ENCODE measurements around the gene STOX2.

Gene STOX2

DNA sequence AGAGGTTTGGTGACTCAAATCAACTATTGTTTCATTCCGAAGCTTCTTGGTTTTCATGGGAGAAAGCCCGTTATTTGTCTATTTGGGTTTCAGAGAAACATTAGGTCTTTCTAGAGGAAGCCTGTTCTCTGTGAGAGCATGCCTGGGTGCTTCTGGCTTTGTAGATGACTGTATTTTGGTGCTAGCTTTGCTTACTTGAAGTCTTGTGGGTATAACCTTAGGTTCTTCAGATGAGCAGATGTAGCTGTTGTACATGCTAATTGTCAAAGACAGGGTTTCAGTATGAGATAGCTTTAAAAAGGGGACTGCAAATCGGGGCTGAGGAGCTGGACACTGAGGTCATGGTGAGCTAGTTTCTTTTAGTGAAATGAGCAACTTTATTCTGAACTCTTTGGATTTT is 7.9 kb upstream of the STOX2 start:
- DNase-seq (ENCODE audit: low spot score), result no peak

DNA sequence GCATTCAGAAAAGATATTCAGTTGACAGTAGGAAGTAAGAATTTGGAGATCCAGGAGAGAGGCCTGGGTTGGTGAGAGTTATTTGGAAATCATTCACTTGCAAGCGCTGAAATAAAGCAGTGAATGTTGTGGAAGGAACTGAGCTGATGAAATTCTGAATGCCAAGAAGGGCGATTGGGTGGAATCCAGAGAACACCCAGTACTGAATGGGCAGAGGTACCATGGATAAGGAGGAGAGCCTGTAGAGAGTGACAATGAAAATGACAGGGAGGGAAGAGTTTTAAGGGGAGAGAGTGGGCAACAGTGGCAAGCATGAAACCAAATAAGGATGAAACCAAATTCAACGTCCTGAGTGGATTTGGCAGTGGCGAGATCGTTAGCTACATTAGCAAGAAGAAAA is 6.7 kb upstream of the STOX2 start:
- DNase-seq (ENCODE audit: low spot score), result no peak

DNA sequence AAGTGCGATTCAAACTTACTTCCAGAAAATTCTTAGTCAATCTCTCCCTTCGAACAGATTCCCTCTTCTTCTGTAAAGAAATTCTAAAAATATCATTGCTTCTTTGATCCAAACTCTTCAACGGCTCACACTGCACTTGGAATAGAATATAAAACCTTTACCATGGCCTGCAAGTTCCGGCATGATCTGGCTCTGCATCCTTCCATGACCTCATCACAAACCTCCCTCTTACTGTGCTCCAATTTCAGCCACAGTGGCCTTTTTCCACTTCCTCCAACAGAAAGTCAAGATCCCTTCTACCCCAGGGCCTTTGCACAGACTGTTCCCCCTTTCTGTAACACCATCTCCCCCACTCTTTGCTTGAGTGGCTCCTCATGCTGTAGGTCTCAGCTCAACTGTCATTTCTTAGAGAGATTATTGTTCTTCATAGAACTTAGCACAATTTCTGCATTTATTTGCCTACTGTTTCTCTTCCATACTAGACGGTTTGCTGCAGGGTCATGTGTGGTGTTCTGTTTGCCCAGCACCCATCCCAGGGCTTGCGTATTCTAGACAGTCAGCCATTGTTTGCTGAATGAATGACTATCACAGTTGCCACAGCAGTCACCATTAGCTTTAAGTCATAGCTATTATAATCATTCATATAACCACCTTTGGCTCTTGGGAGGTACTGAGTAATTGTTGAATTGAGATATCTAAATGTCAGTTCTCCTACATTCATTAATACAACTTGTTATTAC is 1.9 kb upstream of the STOX2 start:
- DNase-seq (ENCODE audit: low spot score), result no peak

DNA sequence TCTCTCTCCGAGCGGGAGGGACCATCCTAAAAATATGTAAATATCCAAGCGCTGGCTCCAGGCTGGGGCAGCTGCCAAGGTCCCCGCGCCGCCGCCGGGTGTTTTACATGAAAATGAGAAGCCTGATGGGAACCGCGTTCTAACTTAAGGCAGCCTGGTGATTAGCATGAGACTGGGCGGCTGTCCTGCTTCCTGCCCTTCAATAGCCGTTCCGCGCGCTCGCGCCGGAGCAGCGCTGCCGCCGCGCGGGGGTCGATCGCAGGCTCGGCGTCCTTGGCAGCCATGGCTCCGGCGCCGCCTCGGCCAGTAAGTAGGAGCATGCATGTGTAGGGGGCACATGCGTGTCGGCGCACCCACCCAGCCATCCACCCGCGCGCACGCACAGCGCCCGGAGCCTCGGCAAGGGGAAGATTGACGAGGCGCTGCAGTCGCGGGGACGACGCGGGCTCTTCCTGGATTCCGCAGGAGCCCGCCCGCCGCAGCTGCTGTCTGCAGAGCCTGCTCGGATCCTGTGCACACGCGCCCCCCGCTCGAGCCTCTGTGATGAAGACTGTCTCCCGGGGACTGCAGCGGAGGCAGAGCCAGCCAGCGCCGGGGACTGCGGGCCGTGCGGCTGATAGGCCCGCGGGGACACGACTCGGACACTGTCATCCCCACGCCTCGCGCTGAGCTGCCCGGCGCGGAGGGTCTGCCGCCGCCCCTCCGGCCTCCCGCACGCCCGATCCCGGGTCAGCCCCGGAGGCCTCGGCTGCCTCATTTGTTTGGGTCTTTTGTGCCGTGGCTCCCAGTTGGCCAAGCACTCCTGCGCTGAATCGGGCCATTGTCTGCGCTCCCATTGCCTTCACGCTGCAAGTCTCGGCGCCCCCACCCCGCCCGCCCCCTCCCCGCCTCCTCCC is 734 bp downstream of the STOX2 start:
- DNase-seq (ENCODE audit: low spot score), result peak; percentile 51

DNA sequence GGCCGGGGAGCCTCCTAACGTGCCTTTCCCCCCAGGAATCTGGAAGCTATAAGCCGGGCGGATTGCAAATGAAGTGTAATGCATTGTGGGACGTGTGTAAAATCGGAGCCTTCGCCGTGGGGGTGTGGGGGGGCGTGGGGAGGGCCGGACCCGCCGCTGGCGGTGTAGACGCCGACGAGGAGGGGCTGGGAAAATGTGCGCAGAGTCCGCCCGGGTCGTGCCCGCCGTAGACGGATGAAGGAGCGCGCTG is 1.3 kb downstream of the STOX2 start:
- no peak for DNase-seq (ENCODE audit: low spot score)

DNA sequence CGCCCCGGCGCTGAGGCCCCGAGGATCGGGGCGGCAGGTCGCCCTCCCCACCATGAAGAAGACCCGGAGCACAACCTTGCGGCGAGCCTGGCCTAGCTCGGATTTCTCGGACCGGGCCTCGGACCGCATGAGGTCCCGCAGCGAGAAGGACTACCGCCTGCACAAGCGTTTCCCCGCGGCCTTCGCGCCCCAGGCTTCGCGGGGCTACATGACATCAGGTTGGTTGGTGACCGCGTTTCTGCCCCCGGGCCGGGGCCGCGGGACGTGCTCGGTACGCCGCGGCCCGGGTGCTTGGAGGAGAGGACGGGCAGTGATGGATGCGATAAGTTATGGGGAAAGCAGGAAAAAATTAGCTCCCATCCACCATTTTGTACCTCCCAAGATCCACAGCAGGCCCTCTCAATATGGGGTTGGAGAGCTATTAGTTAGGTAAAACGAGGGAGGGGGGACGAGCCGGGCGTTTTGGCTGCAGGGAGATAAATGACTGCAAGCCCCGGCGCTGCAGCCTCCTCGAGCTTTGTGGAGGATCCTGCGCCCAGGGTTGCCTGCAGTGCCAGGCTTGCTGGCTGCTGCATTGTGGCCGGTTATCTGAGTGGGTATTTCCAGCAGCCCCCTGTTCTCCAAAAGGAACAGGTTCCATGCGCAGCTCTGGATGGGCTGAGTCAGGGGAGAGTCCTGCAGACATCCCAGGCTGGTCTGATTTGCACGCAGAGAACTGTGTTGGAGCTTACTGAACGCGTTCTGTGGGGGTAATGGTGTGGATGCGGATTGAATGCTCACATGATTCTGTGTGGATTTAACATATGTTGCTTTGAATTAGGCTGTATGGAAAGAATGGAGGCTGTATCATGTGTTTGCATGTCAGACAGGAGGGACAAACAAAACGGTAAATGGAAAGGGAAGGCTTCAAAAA is 1.9 kb downstream of the STOX2 start:
- DNase-seq (ENCODE audit: low spot score), result peak; percentile 64

DNA sequence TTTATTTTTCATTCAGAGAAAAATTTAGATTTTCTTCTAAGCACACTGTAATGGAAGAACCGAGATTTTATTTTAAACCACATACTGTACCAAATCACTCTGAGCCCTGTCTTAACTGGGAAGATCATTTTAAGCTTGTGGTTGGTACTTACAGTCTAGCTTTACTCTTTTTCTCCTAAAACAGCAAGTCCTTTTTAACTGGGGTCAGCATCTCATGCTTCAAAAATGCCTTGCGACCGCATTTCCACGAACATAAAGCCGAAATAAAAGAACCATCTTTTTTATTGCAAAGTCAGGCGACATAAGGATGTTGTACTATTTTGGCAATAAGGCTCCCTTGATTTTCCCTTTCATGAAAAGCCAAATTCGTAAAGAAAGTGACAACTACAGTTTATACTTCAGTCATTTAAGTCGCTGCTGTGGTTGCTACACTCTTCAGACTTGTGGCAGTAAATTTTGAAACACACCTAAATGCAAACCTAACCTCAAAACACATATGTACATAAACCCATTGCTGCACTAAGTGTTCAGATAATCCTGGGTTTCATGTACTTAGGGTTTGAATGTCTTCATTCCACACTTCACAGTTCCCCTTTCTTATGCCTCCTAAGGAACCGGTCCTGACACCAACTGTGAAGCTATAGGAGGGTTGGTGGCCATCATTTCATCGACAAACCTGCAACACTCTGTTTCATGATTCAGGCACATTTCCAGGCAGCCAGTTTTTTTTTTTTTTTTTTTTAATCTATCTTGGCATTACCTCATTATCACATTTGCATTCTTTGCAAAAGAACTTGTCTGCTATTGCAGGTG is 3.0 kb downstream of the STOX2 start:
- DNase-seq (ENCODE audit: low spot score), result peak; percentile 29

DNA sequence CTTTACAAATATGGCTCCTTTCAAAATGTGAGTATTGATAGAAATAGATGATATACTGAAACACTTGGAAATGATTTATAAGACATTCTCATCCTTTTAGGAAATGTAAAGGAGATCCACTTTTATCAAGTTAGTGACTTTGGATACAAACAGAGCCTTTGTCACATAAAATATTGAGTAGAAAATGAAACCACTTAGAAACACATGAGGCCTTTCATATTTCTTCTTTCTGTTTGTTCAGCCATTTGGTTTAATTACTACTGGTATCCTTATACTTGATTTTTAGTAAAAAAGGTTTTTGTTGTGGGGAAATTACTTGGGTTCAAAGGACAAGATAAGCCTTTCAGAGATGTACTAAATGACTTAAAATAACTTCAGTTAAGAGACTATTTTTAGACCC is 4.1 kb downstream of the STOX2 start:
- no peak for DNase-seq (ENCODE audit: low spot score)

DNA sequence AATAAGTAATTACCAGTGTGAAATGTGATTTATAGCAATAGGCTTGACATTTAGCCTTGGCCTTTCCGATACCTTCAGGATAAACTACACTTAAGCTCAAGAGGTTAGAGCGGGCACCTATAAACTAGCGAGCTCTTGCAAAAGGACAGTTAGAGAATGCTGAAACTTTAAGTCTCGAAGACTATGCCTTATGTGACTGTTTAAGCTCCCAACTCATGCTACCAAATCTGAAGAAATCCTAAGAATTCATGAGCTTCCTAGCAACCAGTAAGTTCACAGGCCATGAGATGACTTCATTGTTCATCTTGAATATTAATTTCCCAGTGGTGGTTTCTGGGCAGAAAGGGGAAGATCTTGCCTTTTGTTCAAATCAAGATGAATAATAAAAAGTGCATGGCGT is 4.7 kb downstream of the STOX2 start:
- DNase-seq (ENCODE audit: low spot score), result no peak

DNA sequence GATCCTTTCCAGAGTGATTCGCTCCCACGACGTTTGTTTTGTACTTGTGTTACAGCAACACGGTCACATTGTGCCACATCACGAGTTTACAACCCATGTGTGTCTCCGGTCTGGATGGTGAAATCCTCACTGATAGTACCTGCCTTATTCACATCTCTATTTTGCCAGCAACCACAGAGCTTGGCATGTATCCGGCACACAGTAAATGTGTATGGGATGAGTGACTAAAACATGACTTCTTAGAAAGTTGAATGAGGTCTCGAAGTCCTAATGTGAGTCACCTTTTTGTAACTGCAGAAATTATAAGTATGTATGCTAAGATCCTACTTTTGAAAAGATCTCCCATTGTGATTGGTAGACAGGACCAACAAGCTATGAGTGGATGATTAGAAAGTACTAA is 7.5 kb downstream of the STOX2 start:
- DNase-seq (ENCODE audit: low spot score), result no peak

DNA sequence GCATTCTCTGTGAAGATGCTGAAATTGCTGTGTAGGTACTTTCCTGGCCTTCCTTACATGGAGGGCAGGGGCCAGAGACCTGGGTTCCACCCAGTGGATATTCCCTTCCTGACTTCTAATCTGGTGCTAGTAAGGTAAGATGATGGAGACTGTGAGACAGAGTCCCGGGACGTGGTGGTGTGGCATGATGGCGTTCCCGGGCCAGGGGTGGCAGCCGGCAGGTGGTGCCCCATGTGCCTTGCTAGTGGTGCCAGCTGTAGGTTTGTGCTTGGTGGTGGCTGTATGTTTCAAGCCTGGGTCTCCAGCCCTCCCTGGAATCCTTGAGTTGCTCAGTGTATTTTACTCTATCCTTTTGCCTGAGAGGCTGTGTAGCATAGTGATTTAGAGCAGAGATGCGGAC is 10.9 kb downstream of the STOX2 start:
- DNase-seq (ENCODE audit: low spot score), result no peak

DNA sequence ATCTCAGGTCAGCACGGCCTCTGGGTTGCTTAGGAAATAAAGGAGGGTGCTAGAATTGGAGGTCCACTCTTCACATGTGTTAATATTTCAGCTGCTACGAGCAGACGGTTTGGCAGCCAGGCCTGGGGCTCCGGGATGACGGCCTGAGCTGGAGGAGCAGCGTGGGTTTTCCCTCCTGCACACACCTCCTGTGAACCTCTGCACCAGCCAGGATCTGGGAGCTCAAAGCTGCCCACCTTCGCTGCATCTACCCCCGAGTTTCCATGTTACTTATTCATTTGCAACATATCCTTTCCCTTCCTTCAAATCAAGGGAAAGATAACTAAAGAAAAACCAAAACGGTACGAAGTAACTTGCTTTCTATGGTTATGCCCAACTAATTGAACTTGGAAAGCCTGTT is 13.6 kb downstream of the STOX2 start:
- no peak for DNase-seq (ENCODE audit: low spot score)

DNA sequence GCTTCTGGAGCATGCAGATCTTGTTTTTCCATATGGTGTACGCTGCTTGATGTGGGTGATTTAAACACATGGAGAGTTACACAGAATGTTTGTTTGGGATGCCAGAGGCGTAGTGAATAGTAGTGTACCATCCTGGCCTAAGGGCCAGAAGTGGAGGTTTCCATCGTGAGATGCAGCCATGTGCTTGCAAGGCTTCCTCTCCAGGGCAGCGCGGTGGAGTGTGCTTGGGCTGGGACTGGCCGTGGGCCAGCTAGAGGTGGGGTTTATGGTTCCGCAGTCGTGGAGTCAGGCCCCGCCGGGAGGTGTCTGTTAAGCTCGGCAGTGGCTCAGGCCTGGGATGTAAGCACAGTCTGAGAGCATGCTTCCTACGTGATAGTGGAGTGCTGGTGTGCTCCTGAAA is 14.0 kb downstream of the STOX2 start:
- DNase-seq (ENCODE audit: low spot score), result no peak

DNA sequence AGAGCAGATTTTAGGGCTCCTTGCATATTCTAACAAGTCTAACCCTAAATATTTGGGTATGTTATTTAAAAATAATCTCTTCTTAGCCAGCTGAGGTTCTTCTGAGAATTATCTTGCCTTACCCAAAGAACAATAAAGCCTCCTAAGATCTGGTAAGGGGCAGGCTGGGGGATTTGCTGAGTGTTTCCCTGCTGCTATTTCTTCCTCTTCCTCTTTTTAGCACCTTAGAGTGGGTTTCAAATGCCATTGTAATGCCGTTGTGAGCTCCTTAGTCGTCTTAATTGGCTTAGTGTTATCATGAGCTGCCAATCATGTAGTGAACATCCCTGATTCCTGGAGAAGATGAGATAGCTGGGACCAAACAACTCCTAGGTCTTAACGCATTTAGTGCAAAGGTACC is 15.4 kb downstream of the STOX2 start:
- no peak for DNase-seq (ENCODE audit: low spot score)

DNA sequence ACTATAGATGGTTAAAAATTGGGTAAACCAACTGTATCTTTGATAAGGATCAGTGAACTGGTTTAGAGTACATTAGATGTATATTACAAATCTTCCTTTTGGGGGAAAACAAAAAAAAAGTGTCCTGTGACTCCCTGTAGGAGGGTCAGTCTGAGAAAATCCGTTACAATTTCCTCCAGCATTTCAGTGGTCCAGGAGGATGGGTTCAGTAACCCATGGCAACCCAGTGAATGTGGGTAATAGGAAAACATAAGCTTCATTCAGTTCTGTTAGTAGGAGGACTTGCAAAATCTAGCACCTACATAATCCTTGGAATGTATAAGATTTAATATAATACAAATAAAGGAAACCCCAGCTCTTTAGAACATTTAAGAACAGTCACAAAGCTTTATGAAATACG is 16.2 kb downstream of the STOX2 start:
- no peak for DNase-seq (ENCODE audit: low spot score)

DNA sequence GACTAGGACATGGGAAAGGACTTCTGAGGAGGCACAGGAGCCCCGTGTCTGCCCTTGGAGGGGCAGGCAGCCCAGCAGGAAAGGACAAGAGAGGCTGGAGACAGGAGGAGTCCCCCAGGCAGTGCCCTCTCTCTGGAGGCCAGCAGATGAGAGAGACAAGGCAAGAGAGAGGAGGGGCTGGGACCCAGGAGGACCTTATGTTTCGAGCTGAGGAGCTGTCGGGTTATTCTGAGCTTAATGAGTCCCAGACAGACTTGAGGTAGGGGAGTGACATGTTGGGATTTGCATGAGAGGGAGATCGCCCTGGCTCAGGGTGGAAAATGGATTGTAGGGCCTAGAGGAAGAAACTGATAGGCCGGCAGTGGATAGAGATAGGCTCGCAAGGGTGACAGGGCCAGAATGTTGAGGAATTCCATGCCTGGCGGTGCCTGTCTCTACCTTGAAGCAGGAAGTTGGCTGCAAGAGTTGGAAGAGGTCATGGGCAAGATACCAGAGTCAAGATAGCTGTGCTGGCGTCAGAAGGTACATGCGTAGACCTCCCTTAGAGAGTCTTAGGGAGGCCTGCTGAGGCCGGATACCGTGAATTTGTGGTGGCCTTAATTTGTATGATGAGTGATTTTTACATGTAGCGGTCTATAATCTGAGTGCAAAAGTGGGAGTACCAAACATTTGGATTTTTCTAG is 19.4 kb downstream of the STOX2 start:
- DNase-seq (ENCODE audit: low spot score), result no peak

DNA sequence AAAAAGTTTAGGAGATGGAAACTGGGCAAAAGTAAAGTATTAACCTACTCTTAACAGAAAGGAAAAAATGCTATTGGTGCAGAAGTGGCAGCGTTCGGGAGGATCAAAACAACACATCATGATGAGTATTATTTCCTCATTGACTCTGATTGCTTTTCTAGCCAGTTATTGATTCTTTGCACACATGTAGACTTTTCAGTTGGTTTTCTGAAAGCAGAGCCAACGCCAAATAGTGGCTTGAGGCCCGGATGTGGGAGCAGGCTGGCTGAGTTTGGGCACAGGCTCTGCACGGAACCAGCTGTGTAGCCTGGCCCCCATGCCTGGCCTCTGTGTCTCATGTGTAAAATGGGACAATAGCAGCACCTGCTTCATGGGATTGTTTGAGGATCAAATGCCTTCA is 21.8 kb downstream of the STOX2 start:
- DNase-seq (ENCODE audit: low spot score), result no peak

DNA sequence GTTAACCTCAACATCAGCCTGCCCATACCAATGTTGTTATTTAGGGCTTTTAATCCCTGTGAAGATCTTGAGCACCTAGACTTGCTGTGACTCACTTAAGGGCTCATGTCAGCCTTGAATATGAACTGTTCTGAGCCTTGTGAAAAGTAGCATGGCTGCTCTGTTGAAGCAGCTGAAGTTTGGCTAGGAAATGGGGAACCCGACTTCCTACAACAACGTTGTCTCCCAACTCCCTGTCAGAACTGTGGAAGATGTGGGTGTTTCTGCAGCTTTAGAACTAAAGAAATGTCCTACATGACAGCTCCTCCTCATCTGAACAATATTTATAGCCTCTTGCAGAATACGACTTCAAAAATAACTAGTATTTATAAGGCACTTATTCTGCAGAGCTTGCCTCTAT is 27.5 kb downstream of the STOX2 start:
- DNase-seq (ENCODE audit: low spot score), result no peak

DNA sequence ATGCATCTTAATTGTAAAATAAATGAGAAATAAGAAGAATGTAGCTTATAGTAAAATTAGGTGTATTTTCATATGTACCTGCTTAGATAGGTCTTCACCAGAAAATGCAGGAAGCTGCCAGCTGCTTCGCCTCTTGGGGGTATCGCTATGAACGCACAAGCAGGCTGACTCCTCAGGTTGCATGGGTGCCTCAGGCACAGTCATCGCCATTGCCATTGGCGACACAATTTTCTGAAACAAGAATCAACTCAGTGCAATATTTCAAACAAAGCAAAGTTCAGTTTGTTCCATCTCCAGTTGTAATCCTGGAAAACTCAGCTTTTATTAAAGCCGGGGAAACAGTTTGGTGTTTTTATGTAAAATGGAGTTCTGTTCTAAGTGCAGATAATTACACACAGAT is 29.7 kb downstream of the STOX2 start:
- no peak for DNase-seq (ENCODE audit: low spot score)

DNA sequence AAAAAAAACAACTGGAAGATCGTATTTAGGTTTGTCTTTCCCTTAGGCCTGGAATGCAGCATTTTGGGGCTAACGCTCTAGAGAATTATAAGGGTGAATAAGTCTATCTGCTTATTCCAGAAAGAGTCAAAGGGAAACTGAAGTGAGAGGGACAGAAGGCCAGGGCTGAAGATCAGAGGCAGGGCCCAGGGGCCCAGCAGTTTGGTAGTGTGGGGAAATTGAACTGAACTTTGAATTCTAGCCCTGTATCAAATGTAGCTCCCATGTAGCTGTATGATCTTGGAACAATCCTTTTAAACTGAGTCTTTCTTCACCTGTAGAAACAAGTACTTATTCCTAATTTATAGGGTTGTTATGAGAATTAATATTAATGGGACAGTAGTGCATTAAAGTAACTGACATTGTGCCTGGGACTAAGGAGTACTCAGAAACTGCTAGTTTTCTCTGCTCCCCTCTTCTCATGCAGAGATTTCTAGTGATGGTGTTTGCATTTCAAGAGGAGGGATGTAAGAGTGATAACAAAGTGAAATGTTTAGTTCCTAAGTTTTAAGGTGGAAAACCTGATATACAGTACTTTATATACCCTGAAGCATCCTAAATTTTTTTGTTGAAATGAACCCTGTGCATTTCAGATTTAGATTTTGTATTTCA is 30.4 kb downstream of the STOX2 start:
- no peak for DNase-seq (ENCODE audit: low spot score)

DNA sequence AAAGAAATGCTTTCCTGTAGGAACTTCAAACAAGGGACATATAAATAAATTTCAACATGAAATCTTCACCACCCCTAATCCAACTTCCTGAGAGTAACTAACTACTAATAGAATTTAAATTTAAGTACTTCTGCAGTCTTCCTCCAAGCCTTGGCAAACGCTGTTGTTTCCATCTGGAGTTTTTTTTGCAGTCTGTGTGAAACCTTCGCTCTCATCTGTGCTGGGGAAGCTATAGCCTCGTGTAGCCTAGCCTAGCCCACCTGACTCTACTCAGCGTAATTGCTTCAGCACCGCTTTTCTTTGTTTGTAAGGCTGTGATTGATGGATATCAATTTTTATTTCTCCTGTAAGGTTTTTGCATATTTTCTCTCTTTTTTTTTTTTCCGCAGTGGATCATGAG is 30.9 kb downstream of the STOX2 start:
- no peak for DNase-seq (ENCODE audit: low spot score)

Data from cerebellar cortex (tissue), 1 donor.